Erythroblast (primary cell): Measurements from ENCODE around the gene BMP5.

Experiments
- GATA1 ChIP-seq: IDR thresholded peaks from 2 replicates; pipeline ENCODE4 v1.6.1; 2011; ENCODE audit warnings: low read depth, mild to moderate bottlenecking, control low read depth, low read length, moderate library complexity
- POLR2A ChIP-seq: IDR thresholded peaks from 2 replicates; pipeline ENCODE4 v1.6.1; 2011; ENCODE audit warnings: mild to moderate bottlenecking, low read length

GRCh38 chr6:55886185-55886836 lies 10.9 kb upstream of the BMP5 start:
- TF ChIP-seq GATA1 (no peak), POLR2A (no peak)
